HL-60 (cell line): Measurements from ENCODE around the gene CTSO.

Experiments used
- DNase-seq, 2 experiments: peaks; one replicate each; pipeline ENCODE4 v3.0.0-alpha.2; 2010 to 2020; ENCODE audit warnings: low read depth in 1 of 2, low spot score in 1 of 2
- H3K27ac ChIP-seq: fragments of 250-450 bp; sonication (Bioruptor Pico); replicated peaks from 2 replicates; pipeline ENCODE4 v1.5.1; 2020; ENCODE audit warnings: mild to moderate bottlenecking, moderate library complexity
- H3K27me3 ChIP-seq: fragments of 250-450 bp; sonication (Bioruptor Pico); 2 replicates; pipeline ENCODE4 v1.5.1; 2021; ENCODE audit warnings: mild to moderate bottlenecking, moderate library complexity; ENCODE audit not compliant: insufficient read depth, poor library complexity, severe bottlenecking
- H3K4me3 ChIP-seq: replicated peaks from 2 replicates; pipeline ENCODE4 v1.5.1; 2011; ENCODE audit warnings: mild to moderate bottlenecking, control low read depth, low read length; ENCODE audit not compliant: insufficient read depth
- GABPA ChIP-seq: IDR thresholded peaks from 2 replicates; pipeline ENCODE4 v1.6.1; 2012; ENCODE audit warnings: low read depth
- POLR2AphosphoS5 ChIP-seq: IDR thresholded peaks from 2 replicates; pipeline ENCODE4 v1.6.1; 2012; ENCODE audit warnings: low read depth
- SPI1 ChIP-seq: IDR thresholded peaks from 2 replicates; pipeline ENCODE4 v1.6.1; 2012; ENCODE audit warnings: low read depth, mild to moderate bottlenecking, borderline replicate concordance
- TF ChIP-seq, protein P1 (sequence below): IDR thresholded peaks from 2 replicates; pipeline ENCODE4 v1.6.1; 2012; ENCODE audit warnings: low read depth; ENCODE audit not compliant: insufficient replicate concordance
- TF ChIP-seq, protein P2 (sequence below): IDR thresholded peaks from one replicate; pipeline ENCODE4 v1.5.1; 2011; ENCODE audit warnings: low read length, control low read depth, inconsistent platforms; ENCODE audit not compliant: insufficient read depth

Gene CTSO

DNA sequence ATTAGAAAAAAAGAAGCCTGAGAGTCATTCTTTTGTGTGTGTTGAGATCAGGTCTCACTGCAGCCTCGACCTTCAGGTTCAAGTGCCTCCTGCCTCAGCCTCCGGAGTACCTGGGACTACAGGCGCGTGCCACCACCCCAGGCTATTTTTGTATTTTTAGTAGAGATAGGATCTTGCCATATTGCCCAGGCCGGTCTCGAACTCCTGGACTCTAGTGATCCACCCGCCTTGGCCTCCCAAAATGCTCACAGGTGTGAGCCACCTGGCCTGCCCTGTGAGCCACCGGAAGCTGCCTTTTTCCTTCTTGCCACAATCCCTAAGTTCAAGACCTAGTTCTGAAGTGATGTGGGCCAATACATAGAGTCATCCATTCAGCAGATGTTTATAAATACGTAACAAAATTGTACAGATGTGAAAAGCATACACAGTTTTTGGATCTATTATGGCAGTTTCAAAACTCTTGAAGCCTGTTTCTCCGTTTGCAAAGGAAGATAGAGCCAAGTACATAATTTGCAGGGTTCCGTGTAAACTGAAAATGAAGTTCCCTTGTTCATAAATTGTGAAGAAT, 536 bp upstream of the CTSO start:
- H3K4me3 ChIP-seq, result peak overlapping the region; percentile 55
- no peak overlapping the region for H3K27ac ChIP-seq
- H3K27me3 ChIP-seq, result no peaks in the 10 kb centered on the region
- TF ChIP-seq POLR2AphosphoS5, result no peak
- TF ChIP-seq, protein P1, sequence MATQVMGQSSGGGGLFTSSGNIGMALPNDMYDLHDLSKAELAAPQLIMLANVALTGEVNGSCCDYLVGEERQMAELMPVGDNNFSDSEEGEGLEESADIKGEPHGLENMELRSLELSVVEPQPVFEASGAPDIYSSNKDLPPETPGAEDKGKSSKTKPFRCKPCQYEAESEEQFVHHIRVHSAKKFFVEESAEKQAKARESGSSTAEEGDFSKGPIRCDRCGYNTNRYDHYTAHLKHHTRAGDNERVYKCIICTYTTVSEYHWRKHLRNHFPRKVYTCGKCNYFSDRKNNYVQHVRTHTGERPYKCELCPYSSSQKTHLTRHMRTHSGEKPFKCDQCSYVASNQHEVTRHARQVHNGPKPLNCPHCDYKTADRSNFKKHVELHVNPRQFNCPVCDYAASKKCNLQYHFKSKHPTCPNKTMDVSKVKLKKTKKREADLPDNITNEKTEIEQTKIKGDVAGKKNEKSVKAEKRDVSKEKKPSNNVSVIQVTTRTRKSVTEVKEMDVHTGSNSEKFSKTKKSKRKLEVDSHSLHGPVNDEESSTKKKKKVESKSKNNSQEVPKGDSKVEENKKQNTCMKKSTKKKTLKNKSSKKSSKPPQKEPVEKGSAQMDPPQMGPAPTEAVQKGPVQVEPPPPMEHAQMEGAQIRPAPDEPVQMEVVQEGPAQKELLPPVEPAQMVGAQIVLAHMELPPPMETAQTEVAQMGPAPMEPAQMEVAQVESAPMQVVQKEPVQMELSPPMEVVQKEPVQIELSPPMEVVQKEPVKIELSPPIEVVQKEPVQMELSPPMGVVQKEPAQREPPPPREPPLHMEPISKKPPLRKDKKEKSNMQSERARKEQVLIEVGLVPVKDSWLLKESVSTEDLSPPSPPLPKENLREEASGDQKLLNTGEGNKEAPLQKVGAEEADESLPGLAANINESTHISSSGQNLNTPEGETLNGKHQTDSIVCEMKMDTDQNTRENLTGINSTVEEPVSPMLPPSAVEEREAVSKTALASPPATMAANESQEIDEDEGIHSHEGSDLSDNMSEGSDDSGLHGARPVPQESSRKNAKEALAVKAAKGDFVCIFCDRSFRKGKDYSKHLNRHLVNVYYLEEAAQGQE, result no peak
- TF ChIP-seq, protein P2, sequence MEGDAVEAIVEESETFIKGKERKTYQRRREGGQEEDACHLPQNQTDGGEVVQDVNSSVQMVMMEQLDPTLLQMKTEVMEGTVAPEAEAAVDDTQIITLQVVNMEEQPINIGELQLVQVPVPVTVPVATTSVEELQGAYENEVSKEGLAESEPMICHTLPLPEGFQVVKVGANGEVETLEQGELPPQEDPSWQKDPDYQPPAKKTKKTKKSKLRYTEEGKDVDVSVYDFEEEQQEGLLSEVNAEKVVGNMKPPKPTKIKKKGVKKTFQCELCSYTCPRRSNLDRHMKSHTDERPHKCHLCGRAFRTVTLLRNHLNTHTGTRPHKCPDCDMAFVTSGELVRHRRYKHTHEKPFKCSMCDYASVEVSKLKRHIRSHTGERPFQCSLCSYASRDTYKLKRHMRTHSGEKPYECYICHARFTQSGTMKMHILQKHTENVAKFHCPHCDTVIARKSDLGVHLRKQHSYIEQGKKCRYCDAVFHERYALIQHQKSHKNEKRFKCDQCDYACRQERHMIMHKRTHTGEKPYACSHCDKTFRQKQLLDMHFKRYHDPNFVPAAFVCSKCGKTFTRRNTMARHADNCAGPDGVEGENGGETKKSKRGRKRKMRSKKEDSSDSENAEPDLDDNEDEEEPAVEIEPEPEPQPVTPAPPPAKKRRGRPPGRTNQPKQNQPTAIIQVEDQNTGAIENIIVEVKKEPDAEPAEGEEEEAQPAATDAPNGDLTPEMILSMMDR, result no peak
- no peak for TF ChIP-seq SPI1
- DNase-seq, result no peak

DNA sequence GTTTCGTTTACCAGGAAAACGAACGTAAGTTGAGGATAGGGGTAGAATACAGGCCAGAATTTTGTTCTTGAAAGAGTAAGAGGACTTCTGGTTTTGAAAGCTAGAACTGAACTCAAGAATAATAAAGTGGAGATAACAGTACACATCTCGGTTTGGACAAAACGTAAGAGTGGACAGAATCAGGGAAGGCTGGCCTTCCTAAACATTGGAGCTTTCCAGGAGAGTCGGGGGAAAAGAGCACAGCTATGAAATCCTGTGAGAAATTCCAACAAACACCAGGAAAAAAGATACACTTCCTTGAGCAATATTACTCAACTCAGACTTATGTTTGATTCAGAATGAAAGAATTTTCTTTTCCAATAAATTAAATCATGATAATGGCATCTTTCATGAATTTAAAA, 1.2 kb downstream of the CTSO start:
- no peak overlapping the region for H3K27ac ChIP-seq
- no peak for DNase-seq
- TF ChIP-seq GABPA (no peak), SPI1 (no peak), POLR2AphosphoS5 (no peak)
- TF ChIP-seq, protein P2, result no peak
- TF ChIP-seq, protein P1, result no peak
- no peaks in the 10 kb centered on the region for H3K27me3 ChIP-seq
- H3K4me3 ChIP-seq, result no peak overlapping the region

DNA sequence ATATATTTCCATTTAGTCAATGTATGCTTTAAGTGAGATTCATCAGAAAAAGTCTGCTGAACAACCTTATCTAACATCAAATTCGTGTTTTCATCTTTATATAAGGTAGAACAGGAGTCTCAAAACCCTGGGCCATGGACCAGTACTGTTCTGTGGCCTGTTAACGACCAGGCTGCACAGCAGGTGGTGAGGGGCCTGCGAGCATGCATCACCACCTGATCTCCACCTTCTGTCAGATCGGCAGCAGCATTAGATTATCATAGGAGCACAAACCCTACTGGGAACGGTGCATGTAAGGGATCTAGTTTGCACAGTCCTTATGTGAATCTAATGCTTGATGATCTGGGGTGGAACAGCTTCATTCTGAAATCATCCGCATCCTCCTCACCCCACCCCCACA, 3.2 kb downstream of the CTSO start:
- no peak overlapping the region for H3K27ac ChIP-seq
- H3K27me3 ChIP-seq, result no peaks in the 10 kb centered on the region
- H3K4me3 ChIP-seq, result no peak overlapping the region
- no peak for DNase-seq
- TF ChIP-seq, protein P2, result no peak
- TF ChIP-seq, protein P1, result no peak
- TF ChIP-seq SPI1, result no peak
- no peak for TF ChIP-seq GABPA
- no peak for TF ChIP-seq POLR2AphosphoS5
